GM12878 (cell line): Measurements from ENCODE around the gene OSBP.

Source experiments
- ATF3 ChIP-seq: IDR thresholded peaks from 2 replicates; pipeline ENCODE4 v1.6.1; 2011; ENCODE audit warnings: low read depth, mild to moderate bottlenecking, low read length, moderate library complexity, borderline replicate concordance; ENCODE audit errors: extremely low read depth
- CHD4 ChIP-seq: fragments of 200-600 bp; sonication (generic); IDR thresholded peaks from 2 replicates; pipeline ENCODE4 v1.6.1; 2016; ENCODE audit warnings: mild to moderate bottlenecking
- CTCF ChIP-seq, 3 experiments: IDR thresholded peaks in 2 of 3; conservative IDR thresholded peaks in 1 of 3; 2 replicates each; pipeline ENCODE4 v1.5.1; 2011; ENCODE audit warnings: low read depth in 3 of 3, low read length in 3 of 3, mild to moderate bottlenecking in 3 of 3, control low read depth in 2 of 3, moderate library complexity in 2 of 3, inconsistent platforms in 1 of 3, mixed read lengths in 1 of 3; ENCODE audit not compliant: control insufficient read depth in 2 of 3, insufficient read depth in 1 of 3; ENCODE audit errors: extremely low read depth in 1 of 3
- FOXM1 ChIP-seq: IDR thresholded peaks from 2 replicates; pipeline ENCODE4 v1.6.1; 2012; ENCODE audit warnings: low read depth, mild to moderate bottlenecking, inconsistent platforms, low read length, moderate library complexity
- IKZF2 ChIP-seq, 2 experiments: fragments of 450-650 bp; IDR thresholded peaks; 2 replicates each; pipeline ENCODE4 v1.6.1; 2017; ENCODE audit warnings: mild to moderate bottlenecking in 2 of 2, moderate library complexity in 2 of 2
- MAX ChIP-seq: IDR thresholded peaks from 2 replicates; pipeline ENCODE4 v1.6.1; 2012; ENCODE audit warnings: low read depth, low read length, improper control_type of control experiment
- MTA3 ChIP-seq: IDR thresholded peaks from 2 replicates; pipeline ENCODE4 v1.6.1; 2012; ENCODE audit warnings: low read length, inconsistent platforms, borderline replicate concordance
- NR2C2 ChIP-seq: IDR thresholded peaks from 2 replicates; pipeline ENCODE4 v1.6.1; 2011; ENCODE audit warnings: borderline replicate concordance, low read depth; ENCODE audit not compliant: control insufficient read depth, insufficient read length
- PKNOX1 ChIP-seq: fragments of 450-650 bp; IDR thresholded peaks from 2 replicates; pipeline ENCODE4 v1.6.1; 2016; ENCODE audit warnings: mild to moderate bottlenecking
- POLR2AphosphoS5 ChIP-seq: IDR thresholded peaks from 2 replicates; pipeline ENCODE4 v1.6.1; 2011; ENCODE audit warnings: mild to moderate bottlenecking, low read length, inconsistent platforms
- PRDM15 ChIP-seq: fragments of 450-650 bp; formaldehyde crosslinking; IDR thresholded peaks from 2 replicates; pipeline ENCODE4 v1.4.0; 2020; ENCODE audit warnings: mild to moderate bottlenecking, moderate library complexity
- RELA ChIP-seq: fragments of 450-650 bp; IDR thresholded peaks from 2 replicates; pipeline ENCODE4 v1.8.0; 2014; ENCODE audit warnings: borderline replicate concordance; ENCODE audit not compliant: partially characterized antibody
- ZZZ3 ChIP-seq: IDR thresholded peaks from 2 replicates; pipeline ENCODE4 v1.6.1; 2011; ENCODE audit warnings: low read depth; ENCODE audit not compliant: control insufficient read depth, insufficient read length

GRCh38 chr11:59550842-59551658, 64.5 kb downstream of the OSBP start:
- TF ChIP-seq ZZZ3 (no peak), PKNOX1 (no peak), CHD4 (0 out of 2 replicates have a peak, but pooled peaks have one; percentile 19), ATF3 (no peak), FOXM1 (0 out of 2 replicates have a peak, but pooled peaks have one; percentile 13), PRDM15 (CRISPR knock-in tag) (no peak), POLR2AphosphoS5 (no peak), MAX (0 out of 2 replicates have a peak, but pooled peaks have one; percentile 68), IKZF2 (IDR thresholded peaks at IDR 0.05) (peak; percentile 82 to 87), CTCF (IDR thresholded peaks at IDR 0.05 in 2 of 3, conservative IDR thresholded peaks at IDR 0.05 in 1 of 3; ENCODE audit: control insufficient read depth in 2 of 3, extremely low read depth in 1 of 3, insufficient read depth in 1 of 3, low read depth in 3 of 3, low read length in 3 of 3) (no peak), MTA3 (no peak), RELA (no peak), NR2C2 (no peak)
